Keratinocyte (primary cell): ENCODE measurements around the gene RPL13A. TPM values are rescaled to one million over a fixed set of nuclear protein-coding genes. Genes with fewer than 3 reads are reported as not detected.

Source experiments
- DNase-seq: peaks from one replicate; pipeline ENCODE4 v3.0.0-alpha.2; 2011; ENCODE audit warnings: low read depth, missing footprints, low spot score
- FAIRE-seq: peaks from 2 replicates; lab custom pipeline; 2011; peaks lifted over from hg19 to GRCh38; lab: Jason Lieb, UNC
- H2AFZ ChIP-seq: 2 replicates; pipeline ENCODE4 v1.6.0; 2012; ENCODE audit warnings: low read length, control low read depth, inconsistent platforms; ENCODE audit not compliant: control insufficient read depth
- H3K27ac ChIP-seq: 2 replicates; pipeline ENCODE4 v1.5.1; 2011; ENCODE audit warnings: low read length; ENCODE audit not compliant: control insufficient read depth, insufficient read depth
- H3K27me3 ChIP-seq: 3 replicates; pipeline ENCODE4 v1.6.0; 2011; ENCODE audit warnings: low read length; ENCODE audit not compliant: control insufficient read depth, insufficient read depth; ENCODE audit errors: extremely low read depth
- H3K36me3 ChIP-seq, 2 experiments: 2 replicates in 1 of 2; 3 replicates in 1 of 2; pipeline ENCODE4 v1.5.1; 2011; ENCODE audit warnings: low read length in 2 of 2, mild to moderate bottlenecking in 1 of 2; ENCODE audit not compliant: control insufficient read depth in 2 of 2, insufficient read depth in 2 of 2; ENCODE audit errors: extremely low read depth in 1 of 2
- H3K4me1 ChIP-seq: 3 replicates; pipeline ENCODE4 v1.5.1; 2011; ENCODE audit warnings: low read length; ENCODE audit not compliant: control insufficient read depth, insufficient read depth; ENCODE audit errors: extremely low read depth
- H3K4me2 ChIP-seq: 3 replicates; pipeline ENCODE4 v1.6.0; 2011; ENCODE audit warnings: low read depth, low read length; ENCODE audit not compliant: control insufficient read depth, insufficient read depth; ENCODE audit errors: extremely low read depth
- H3K4me3 ChIP-seq, 3 experiments: fragments of 200-600 bp in 1 of 3; sonication (generic) in 1 of 3; 2 replicates in 2 of 3; 3 replicates in 1 of 3; pipeline ENCODE4 v1.5.1; 2011 to 2016; ENCODE audit warnings: low read length in 3 of 3, mild to moderate bottlenecking in 3 of 3, control low read depth in 2 of 3, inconsistent platforms in 1 of 3, low read depth in 1 of 3, mixed read lengths in 1 of 3, mixed run types in 1 of 3, moderate library complexity in 1 of 3; ENCODE audit not compliant: control insufficient read depth in 2 of 3, insufficient read depth in 2 of 3; ENCODE audit errors: extremely low read depth in 1 of 3
- H3K79me2 ChIP-seq: 2 replicates; pipeline ENCODE4 v1.6.0; 2012; ENCODE audit warnings: low read length; ENCODE audit not compliant: control insufficient read depth, insufficient read depth
- H3K9ac ChIP-seq: 3 replicates; pipeline ENCODE4 v1.6.0; 2011; ENCODE audit warnings: low read length; ENCODE audit not compliant: control insufficient read depth, insufficient read depth; ENCODE audit errors: extremely low read depth
- H3K9me1 ChIP-seq: 3 replicates; pipeline ENCODE4 v1.6.0; 2011; ENCODE audit warnings: low read length; ENCODE audit not compliant: control insufficient read depth, insufficient read depth; ENCODE audit errors: extremely low read depth
- H3K9me3 ChIP-seq: 2 replicates; pipeline ENCODE4 v1.5.1; 2012; ENCODE audit warnings: low read depth, low read length; ENCODE audit not compliant: control insufficient read depth
- H4K20me1 ChIP-seq: 3 replicates; pipeline ENCODE4 v1.6.0; 2011; ENCODE audit warnings: low read length; ENCODE audit not compliant: control insufficient read depth, insufficient read depth; ENCODE audit errors: extremely low read depth
- EZH2 ChIP-seq: IDR thresholded peaks from one replicate; pipeline ENCODE4 v1.6.1; 2012; ENCODE audit warnings: inconsistent platforms, mild to moderate bottlenecking, low read length, moderate library complexity
- dilution Hi-C: fragments of 300-500 bp; cut with MboI; formaldehyde crosslinking; loops from one replicate; pipeline ENCODE4 v1.7.0; 2020; ENCODE audit warnings: low sequenced_read_pairs; ENCODE audit not compliant: extremely low pct_ligation_motif_present
- polyA plus RNA-seq, 5 experiments: library from polyadenylated mRNA; depleted of rRNA in 3 of 5; stranded (reverse) in 3 of 5; stranded (forward) in 1 of 5; unstranded in 1 of 5; fragments of >200 nt; gene quantifications; 1 replicate in 1 of 5; 2 replicates in 3 of 5; 3 replicates in 1 of 5; pipeline versions ENCODE4 v1.2.1 to v1.2.3, GENCODE V29; 2011 to 2012; ENCODE audit warnings: missing spikeins in 2 of 5, low read depth in 1 of 5, low replicate concordance in 1 of 5
- TF ChIP-seq, protein P1 (sequence below), 3 experiments: IDR thresholded peaks in 1 of 3; conservative IDR thresholded peaks in 1 of 3; optimal IDR thresholded peaks in 1 of 3; 2 replicates in 2 of 3; 3 replicates in 1 of 3; pipeline versions ENCODE3 to v1.5.1; 2011; ENCODE audit warnings: low read length in 3 of 3, mild to moderate bottlenecking in 3 of 3, moderate library complexity in 2 of 3, control low read depth in 1 of 3, inconsistent platforms in 1 of 3; ENCODE audit not compliant: insufficient read depth in 2 of 3; ENCODE audit errors: extremely low read depth in 1 of 3

Gene RPL13A
- polyA plus RNA-seq, 1 donor (not counting 4 experiments of a cell fraction or from before 2014, with no cell fraction given): 3,383 TPM

GRCh38 chr19:49473868-49474541 is 13.4 kb upstream of the RPL13A start, which contains the start of gene FLT3LG:
Gene FLT3LG (plus strand): TSS chr19:49474215. CDS start chr19:49474640, 425 bp downstream.
- no peak for FAIRE-seq
- Histone ChIP-seq H3K4me3 (peak within 1 kb of the TSS; percentile 43 to 99 (median 66)), H2AFZ (peak within 1 kb of the TSS; percentile 81), H3K9me1 (no peaks in the 10 kb centered on the region), H4K20me1 (no peaks in the 10 kb centered on the region), H3K9ac (peak within 1 kb of the TSS; percentile 69), H3K9me3 (no peaks in the 10 kb centered on the region), H3K4me1 (peaks cover 6% of the 10 kb centered on the region), H3K27ac (no peak within 1 kb of the TSS), H3K36me3 (no peaks in the 10 kb centered on the region), H3K79me2 (no peaks in the 10 kb centered on the region), H3K4me2 (peak within 1 kb of the TSS; percentile 74), H3K27me3 (peaks cover 4% of the 10 kb centered on the region)
- DNase-seq: no peak
- dilution Hi-C loops: no loop called here
- TF ChIP-seq EZH2: no peak
- TF ChIP-seq, protein P1, sequence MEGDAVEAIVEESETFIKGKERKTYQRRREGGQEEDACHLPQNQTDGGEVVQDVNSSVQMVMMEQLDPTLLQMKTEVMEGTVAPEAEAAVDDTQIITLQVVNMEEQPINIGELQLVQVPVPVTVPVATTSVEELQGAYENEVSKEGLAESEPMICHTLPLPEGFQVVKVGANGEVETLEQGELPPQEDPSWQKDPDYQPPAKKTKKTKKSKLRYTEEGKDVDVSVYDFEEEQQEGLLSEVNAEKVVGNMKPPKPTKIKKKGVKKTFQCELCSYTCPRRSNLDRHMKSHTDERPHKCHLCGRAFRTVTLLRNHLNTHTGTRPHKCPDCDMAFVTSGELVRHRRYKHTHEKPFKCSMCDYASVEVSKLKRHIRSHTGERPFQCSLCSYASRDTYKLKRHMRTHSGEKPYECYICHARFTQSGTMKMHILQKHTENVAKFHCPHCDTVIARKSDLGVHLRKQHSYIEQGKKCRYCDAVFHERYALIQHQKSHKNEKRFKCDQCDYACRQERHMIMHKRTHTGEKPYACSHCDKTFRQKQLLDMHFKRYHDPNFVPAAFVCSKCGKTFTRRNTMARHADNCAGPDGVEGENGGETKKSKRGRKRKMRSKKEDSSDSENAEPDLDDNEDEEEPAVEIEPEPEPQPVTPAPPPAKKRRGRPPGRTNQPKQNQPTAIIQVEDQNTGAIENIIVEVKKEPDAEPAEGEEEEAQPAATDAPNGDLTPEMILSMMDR (optimal IDR thresholded peaks at IDR 0.05 in 1 of 3, IDR thresholded peaks at IDR 0.05 in 1 of 3, conservative IDR thresholded peaks at IDR 0.05 in 1 of 3; ENCODE audit: extremely low read depth in 1 of 3, insufficient read depth in 2 of 3, low read length in 3 of 3): peak; percentile 83 to 100 (median 88)

- dilution Hi-C loops: no loop called here
- peak overlapping the region; percentile 81 for H2AFZ ChIP-seq
Measured at GRCh38 chr19:49474542-49474924, 12.9 kb upstream of the RPL13A start.

More at GRCh38 chr19:49474542-49474924, 12.9 kb upstream of the RPL13A start:
- Histone ChIP-seq H3K27me3 (peaks cover 4% of the 10 kb centered on the region), H3K4me3 (peak overlapping the region; percentile 43 to 99 (median 66)), H3K27ac (no peak overlapping the region), H3K79me2 (no peaks in the 10 kb centered on the region), H3K9me3 (no peaks in the 10 kb centered on the region), H3K9me1 (no peaks in the 10 kb centered on the region), H3K4me1 (peaks cover 4% of the 10 kb centered on the region), H3K9ac (peak overlapping the region; percentile 69), H4K20me1 (no peaks in the 10 kb centered on the region), H3K4me2 (peak overlapping the region; percentile 74), H3K36me3 (no peaks in the 10 kb centered on the region)
- no peak for FAIRE-seq
- no peak for TF ChIP-seq EZH2
- TF ChIP-seq, protein P1 (optimal IDR thresholded peaks at IDR 0.05 in 1 of 3, IDR thresholded peaks at IDR 0.05 in 1 of 3, conservative IDR thresholded peaks at IDR 0.05 in 1 of 3; ENCODE audit: extremely low read depth in 1 of 3, insufficient read depth in 2 of 3, low read length in 3 of 3): no peak
- no peak for DNase-seq
